Measurements from ENCODE around the gene PIK3C3.

Gene PIK3C3

DNA sequence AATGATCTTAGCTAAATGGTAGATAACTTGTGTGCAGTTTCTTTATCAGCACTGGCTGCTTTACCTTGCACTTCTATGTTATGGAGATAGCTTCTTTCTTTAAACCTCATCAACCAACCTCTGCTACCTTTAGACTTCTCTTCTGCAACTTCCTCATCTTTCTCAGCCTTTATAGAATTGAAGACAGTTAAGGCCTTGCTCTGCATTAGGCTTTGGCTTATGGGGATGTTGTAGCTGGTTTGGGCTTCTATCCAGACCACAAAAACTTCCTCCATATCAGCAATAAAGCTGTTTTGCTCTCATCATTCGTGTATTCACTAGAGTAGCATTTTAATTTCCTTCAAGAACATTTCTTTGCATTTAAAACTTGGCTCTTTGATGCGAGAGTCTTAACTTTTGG is 123.7 kb downstream of the PIK3C3 start:
- no peak for DNase-seq
- Histone ChIP-seq H3K4me3 (ENCODE audit: low read depth, low read length) (no peak overlapping the region), H3K9me3 (ENCODE audit: severe bottlenecking) (no peaks in the 10 kb centered on the region), H3K27me3 (ENCODE audit: insufficient read depth, low read depth, severe bottlenecking) (no peaks in the 10 kb centered on the region), H3K36me3 (peaks cover 19% of the 10 kb centered on the region), H3K27ac (no peak overlapping the region)
- TF ChIP-seq, protein P1, sequence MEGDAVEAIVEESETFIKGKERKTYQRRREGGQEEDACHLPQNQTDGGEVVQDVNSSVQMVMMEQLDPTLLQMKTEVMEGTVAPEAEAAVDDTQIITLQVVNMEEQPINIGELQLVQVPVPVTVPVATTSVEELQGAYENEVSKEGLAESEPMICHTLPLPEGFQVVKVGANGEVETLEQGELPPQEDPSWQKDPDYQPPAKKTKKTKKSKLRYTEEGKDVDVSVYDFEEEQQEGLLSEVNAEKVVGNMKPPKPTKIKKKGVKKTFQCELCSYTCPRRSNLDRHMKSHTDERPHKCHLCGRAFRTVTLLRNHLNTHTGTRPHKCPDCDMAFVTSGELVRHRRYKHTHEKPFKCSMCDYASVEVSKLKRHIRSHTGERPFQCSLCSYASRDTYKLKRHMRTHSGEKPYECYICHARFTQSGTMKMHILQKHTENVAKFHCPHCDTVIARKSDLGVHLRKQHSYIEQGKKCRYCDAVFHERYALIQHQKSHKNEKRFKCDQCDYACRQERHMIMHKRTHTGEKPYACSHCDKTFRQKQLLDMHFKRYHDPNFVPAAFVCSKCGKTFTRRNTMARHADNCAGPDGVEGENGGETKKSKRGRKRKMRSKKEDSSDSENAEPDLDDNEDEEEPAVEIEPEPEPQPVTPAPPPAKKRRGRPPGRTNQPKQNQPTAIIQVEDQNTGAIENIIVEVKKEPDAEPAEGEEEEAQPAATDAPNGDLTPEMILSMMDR (IDR thresholded peaks at IDR 0.05; ENCODE audit: low read depth, low read length): no peak

DNA sequence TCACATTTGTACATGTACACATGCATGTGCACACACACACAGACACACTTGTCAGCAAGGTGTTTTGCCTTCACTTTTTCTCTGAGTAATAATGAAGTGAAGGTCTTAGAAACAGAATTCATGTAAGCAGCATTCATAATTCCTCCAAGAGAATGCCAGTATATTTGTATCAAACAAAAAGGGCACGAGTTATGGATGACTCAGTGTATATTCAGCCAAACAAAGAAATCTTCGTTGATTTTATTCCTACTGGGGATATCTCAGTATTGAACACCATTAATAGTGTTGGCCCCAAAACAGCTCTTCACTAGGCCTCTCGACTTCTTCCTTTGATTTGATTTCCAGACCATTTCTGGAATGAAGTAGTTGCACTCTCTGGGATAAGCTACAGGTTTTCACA is 125.3 kb downstream of the PIK3C3 start:
- H3K4me3 ChIP-seq (ENCODE audit: low read depth, low read length): no peak overlapping the region
- no peak for DNase-seq
- TF ChIP-seq, protein P1 (IDR thresholded peaks at IDR 0.05; ENCODE audit: low read depth, low read length): no peak
- H3K27ac ChIP-seq: no peak overlapping the region
- no peaks in the 10 kb centered on the region for H3K27me3 ChIP-seq (ENCODE audit: insufficient read depth, low read depth, severe bottlenecking)
- H3K9me3 ChIP-seq (ENCODE audit: severe bottlenecking): no peaks in the 10 kb centered on the region
- H3K36me3 ChIP-seq: peaks cover 19% of the 10 kb centered on the region

DNA sequence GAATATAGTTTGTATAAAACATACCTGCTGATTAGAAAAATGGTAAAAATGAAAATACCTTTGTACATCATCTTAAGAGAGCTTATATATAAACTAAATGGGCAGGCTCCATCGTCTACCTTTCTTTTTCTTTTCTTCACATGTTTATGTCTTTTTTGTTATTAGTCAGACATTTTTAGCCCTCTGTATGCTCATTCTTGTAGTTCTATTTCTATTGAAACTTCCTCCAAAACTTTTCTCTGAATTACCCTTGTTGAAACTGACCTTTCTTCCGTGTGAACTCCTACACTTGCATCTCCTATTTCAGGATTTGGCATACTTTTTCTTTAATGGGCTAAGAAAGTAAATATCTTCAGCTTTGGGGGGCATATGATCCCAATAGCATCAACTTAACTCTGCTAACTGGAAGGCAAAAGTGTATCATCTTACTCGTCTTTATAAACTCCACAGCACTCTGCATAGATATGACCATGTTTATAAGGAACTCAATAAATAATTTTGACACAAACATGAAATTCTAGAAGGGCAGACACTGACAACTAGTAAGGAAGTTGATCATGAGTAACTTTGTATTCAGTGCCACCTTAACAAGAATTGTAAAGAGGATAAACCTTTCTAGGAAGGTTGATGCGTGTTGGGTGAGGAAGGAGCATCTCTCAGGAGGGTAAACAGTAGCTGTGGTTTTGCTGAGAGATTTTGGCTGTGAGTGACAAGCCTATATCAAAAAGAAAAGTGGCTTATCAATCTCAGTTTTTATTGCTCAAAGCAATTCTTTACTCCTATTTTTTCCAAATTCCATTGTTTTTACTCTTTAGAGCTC is 127.6 kb downstream of the PIK3C3 start:
- H3K36me3 ChIP-seq: peaks cover 13% of the 10 kb centered on the region
- no peaks in the 10 kb centered on the region for H3K27me3 ChIP-seq (ENCODE audit: insufficient read depth, low read depth, severe bottlenecking)
- H3K27ac ChIP-seq: no peak overlapping the region
- no peaks in the 10 kb centered on the region for H3K9me3 ChIP-seq (ENCODE audit: severe bottlenecking)
- TF ChIP-seq, protein P1 (IDR thresholded peaks at IDR 0.05; ENCODE audit: low read depth, low read length): no peak
- no peak overlapping the region for H3K4me3 ChIP-seq (ENCODE audit: low read depth, low read length)
- no peak for DNase-seq

DNA sequence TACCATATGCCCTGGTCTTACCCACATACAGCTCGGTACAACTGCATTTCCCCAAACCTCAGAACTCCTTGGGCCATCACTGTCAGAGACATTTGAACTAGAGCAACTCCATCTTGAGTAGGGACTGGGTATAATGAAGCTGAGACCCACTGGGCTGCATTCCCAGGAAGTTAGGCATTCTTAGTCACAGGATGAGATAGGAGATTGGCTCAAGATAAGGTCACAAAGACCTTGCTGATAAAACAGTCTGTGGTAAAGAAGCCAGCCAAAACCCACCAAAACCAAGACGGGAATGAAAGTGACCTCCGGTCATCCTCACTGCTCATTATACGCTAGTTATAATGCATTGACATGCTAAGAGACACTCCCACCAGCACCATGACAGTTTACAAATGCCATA is 131.3 kb downstream of the PIK3C3 start:
- TF ChIP-seq, protein P1 (IDR thresholded peaks at IDR 0.05; ENCODE audit: low read depth, low read length): no peak
- Histone ChIP-seq H3K36me3 (no peaks in the 10 kb centered on the region), H3K9me3 (ENCODE audit: severe bottlenecking) (no peaks in the 10 kb centered on the region), H3K27me3 (ENCODE audit: insufficient read depth, low read depth, severe bottlenecking) (no peaks in the 10 kb centered on the region), H3K4me3 (ENCODE audit: low read depth, low read length) (no peak overlapping the region), H3K27ac (no peak overlapping the region)
- DNase-seq: no peak

DNA sequence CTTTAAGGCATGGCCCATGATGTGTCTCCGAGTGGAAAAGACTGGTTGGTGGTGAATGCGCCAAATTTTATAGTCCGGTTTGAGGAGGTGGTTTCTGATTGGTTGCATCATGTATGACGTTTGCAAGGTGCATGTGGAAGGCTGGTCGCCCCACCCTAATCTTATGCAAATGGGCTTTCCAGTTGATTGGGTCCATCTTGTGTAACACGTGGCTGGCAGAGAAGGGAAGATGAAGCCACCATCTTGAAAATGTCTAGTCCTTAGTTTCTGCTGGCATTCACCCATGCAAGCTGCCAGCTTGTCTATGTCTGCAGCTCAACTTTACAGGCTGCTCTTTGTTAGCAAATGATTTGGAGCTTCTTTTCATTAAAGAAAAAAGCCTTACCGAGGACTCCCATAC is 132.2 kb downstream of the PIK3C3 start:
- no peaks in the 10 kb centered on the region for H3K36me3 ChIP-seq
- DNase-seq: no peak

More for the DNA sequence above, 132.2 kb downstream of the PIK3C3 start:
- Histone ChIP-seq H3K27me3 (ENCODE audit: insufficient read depth, low read depth, severe bottlenecking) (no peaks in the 10 kb centered on the region), H3K9me3 (ENCODE audit: severe bottlenecking) (no peaks in the 10 kb centered on the region), H3K4me3 (ENCODE audit: low read depth, low read length) (no peak overlapping the region), H3K27ac (no peak overlapping the region)
- TF ChIP-seq, protein P1 (IDR thresholded peaks at IDR 0.05; ENCODE audit: low read depth, low read length): no peak
